Neural crest cell (in vitro differentiated cells): ENCODE data around the gene HMGXB4. TPM values are rescaled to one million over a fixed set of nuclear protein-coding genes. Genes with fewer than 3 reads are reported as not detected.

ENCODE experiments used
- DNase-seq: peaks from one replicate; pipeline ENCODE4 v3.0.0; 2021; ENCODE audit warnings: low read depth, mixed read lengths, low spot score
- H3K27ac Mint-ChIP-seq: one replicate; pipeline ENCODE4 v1.8.0; 2021; ENCODE audit warnings: mild to moderate bottlenecking, mixed read lengths; ENCODE audit not compliant: unreplicated experiment
- H3K27me3 Mint-ChIP-seq: 2 replicates; pipeline ENCODE4 v1.8.0; 2021; ENCODE audit warnings: low read depth, mild to moderate bottlenecking, mixed read lengths
- H3K36me3 Mint-ChIP-seq: 2 replicates; pipeline ENCODE4 v1.8.0; 2021; ENCODE audit warnings: low read depth, mild to moderate bottlenecking, mixed read lengths
- H3K4me1 Mint-ChIP-seq: 2 replicates; pipeline ENCODE4 v1.8.0; 2021; ENCODE audit warnings: mixed read lengths
- H3K4me3 Mint-ChIP-seq: one replicate; pipeline ENCODE4 v1.8.0; 2021; ENCODE audit warnings: mild to moderate bottlenecking, mixed read lengths
- H3K9me3 Mint-ChIP-seq: 2 replicates; pipeline ENCODE4 v1.8.0; 2021; ENCODE audit warnings: mixed read lengths
- long read RNA-seq: library from polyadenylated mRNA; unstranded; transcript quantifications from one replicate; pipeline ENCODE4 v2.0.0, GENCODE V29; 2020
- total RNA-seq: library from RNA; stranded (reverse); gene quantifications from 2 replicates; pipeline ENCODE4 v1.2.1, GENCODE V29; 2021
- TF ChIP-seq, protein P1 (sequence below): fragments of 200-600 bp; sonication (generic); conservative IDR thresholded peaks from 2 replicates; pipeline ENCODE4 v1.5.0; 2021; ENCODE audit warnings: antibody characterized with exemption, mild to moderate bottlenecking

Gene HMGXB4, protein sequence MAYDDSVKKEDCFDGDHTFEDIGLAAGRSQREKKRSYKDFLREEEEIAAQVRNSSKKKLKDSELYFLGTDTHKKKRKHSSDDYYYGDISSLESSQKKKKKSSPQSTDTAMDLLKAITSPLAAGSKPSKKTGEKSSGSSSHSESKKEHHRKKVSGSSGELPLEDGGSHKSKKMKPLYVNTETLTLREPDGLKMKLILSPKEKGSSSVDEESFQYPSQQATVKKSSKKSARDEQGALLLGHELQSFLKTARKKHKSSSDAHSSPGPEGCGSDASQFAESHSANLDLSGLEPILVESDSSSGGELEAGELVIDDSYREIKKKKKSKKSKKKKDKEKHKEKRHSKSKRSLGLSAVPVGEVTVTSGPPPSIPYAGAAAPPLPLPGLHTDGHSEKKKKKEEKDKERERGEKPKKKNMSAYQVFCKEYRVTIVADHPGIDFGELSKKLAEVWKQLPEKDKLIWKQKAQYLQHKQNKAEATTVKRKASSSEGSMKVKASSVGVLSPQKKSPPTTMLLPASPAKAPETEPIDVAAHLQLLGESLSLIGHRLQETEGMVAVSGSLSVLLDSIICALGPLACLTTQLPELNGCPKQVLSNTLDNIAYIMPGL
- 44.6 and 44.7 TPM in 2 replicates for total RNA-seq
- long read RNA-seq, transcript HMGXB4-203 (4 exons, 1,257 nt), result major isoform, 9 of 50 reads
- long read RNA-seq, transcript HMGXB4-204 (5 exons, 1,325 nt), result minor isoform, 6 of 50 reads
- long read RNA-seq, partial matches to known transcripts, result 32 of 50 reads
- long read RNA-seq, other reads (novel, unspliced or antisense), result 3 of 50 reads

DNA sequence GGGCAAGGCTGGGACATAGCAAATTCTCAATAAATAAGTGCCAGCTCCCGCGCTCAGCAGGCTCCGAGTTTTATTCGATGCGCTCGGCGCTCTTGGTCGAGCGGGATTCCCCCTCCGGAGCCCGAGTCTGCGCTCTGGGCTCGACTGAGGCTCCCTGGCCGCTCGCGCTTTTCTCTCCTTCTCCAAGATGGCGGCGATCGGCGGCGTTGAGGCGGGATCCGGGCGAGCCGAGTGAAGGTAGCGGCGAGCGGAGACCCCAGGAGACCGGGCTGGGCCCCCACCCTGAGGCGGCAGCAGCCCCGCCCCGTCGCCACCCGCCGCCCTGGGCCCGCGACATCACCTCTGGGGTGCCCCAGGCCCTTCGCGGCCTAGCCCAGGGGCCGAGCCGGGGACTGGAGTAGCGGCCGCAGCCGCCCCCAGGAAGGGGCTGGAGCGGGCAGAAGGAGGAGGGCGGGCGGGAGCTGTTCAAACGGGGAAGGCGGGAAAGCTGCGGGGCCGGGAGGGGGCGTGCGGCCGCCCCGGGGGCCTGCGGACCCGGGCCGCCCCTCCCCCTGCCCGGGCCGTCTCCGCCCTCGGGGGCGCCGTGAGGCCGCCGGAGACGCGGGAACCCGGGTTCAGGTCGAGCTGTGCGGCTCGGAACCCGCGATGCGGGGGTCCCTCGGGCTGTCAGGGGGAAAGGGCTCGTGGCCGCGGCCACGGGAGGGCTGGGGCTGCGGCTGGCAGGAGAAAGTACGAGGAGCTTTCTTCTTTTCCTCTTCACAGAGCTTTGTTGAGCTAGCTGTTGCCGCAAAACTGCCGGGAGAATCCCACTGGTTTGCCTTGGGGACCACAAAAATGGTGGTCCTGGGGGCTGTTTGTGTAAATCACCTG lies at the start of gene HMGXB4:
Gene HMGXB4 (plus strand): TSS at position 173 of the 870 bp plus-strand sequence. CDS start 4,898 bp downstream, outside the sequence.
- peak within 1 kb of the TSS; percentile 96 for H3K4me3 Mint-ChIP-seq
- H3K27me3 Mint-ChIP-seq, result no peaks in the 10 kb centered on the region
- TF ChIP-seq, protein P1, sequence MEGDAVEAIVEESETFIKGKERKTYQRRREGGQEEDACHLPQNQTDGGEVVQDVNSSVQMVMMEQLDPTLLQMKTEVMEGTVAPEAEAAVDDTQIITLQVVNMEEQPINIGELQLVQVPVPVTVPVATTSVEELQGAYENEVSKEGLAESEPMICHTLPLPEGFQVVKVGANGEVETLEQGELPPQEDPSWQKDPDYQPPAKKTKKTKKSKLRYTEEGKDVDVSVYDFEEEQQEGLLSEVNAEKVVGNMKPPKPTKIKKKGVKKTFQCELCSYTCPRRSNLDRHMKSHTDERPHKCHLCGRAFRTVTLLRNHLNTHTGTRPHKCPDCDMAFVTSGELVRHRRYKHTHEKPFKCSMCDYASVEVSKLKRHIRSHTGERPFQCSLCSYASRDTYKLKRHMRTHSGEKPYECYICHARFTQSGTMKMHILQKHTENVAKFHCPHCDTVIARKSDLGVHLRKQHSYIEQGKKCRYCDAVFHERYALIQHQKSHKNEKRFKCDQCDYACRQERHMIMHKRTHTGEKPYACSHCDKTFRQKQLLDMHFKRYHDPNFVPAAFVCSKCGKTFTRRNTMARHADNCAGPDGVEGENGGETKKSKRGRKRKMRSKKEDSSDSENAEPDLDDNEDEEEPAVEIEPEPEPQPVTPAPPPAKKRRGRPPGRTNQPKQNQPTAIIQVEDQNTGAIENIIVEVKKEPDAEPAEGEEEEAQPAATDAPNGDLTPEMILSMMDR, result peak; percentile 42
- peak within 1 kb of the TSS; percentile 99 for H3K27ac Mint-ChIP-seq
- peak; percentile 76 for DNase-seq
- H3K4me1 Mint-ChIP-seq, result peaks cover 33% of the 10 kb centered on the region
- H3K9me3 Mint-ChIP-seq, result no peaks in the 10 kb centered on the region
- peaks cover 10% of the 10 kb centered on the region for H3K36me3 Mint-ChIP-seq

DNA sequence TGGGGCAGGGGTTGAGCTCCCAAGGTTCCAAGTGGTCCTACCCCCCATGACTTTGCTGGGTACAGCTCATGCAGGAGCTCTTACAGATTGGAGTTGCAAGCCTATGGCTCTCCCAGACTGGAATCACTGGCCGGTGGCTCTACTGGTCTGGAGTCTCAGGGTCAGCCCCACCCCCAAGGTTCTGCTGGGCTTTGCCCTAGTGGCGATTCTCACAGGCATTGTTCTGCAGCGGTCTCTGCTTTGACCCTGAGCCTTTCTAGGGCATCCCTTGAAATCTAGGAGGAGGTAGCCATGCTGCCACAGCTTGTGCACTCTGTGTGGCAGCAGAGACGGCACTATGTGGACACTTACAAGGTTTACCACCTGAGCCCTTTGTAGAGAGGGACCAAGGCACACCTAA lies 49.3 kb upstream of the HMGXB4 start:
- Mint-ChIP-seq H3K27me3 (peaks cover 17% of the 10 kb centered on the region), H3K4me1 (peaks cover 6% of the 10 kb centered on the region), H3K9me3 (no peaks in the 10 kb centered on the region), H3K36me3 (no peaks in the 10 kb centered on the region), H3K4me3 (no peak overlapping the region), H3K27ac (no peak overlapping the region)
- TF ChIP-seq, protein P1, result no peak
- DNase-seq, result no peak

DNA sequence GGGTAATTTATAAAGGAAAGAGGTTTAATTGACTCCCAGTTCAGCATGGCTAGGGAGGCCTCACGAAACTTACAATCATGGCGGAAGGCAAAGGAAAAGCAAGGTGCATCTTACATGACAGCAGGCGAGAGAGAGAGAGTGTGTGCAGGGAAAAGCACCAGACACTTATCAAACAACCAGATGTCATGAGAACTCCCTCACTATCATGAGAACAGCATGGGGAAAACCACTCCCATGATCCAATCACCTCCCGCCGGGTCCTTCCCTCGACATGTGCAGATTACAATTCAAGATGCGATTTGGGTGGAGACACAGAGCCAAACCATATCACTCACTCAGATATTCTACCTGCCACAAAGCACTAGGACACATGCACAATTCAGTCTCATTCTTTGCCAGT lies 48.1 kb upstream of the HMGXB4 start:
- Mint-ChIP-seq H3K4me3 (no peak overlapping the region), H3K27me3 (peaks cover 19% of the 10 kb centered on the region), H3K9me3 (no peaks in the 10 kb centered on the region), H3K4me1 (peaks cover 6% of the 10 kb centered on the region), H3K36me3 (no peaks in the 10 kb centered on the region), H3K27ac (no peak overlapping the region)
- TF ChIP-seq, protein P1, result no peak
- no peak for DNase-seq

DNA sequence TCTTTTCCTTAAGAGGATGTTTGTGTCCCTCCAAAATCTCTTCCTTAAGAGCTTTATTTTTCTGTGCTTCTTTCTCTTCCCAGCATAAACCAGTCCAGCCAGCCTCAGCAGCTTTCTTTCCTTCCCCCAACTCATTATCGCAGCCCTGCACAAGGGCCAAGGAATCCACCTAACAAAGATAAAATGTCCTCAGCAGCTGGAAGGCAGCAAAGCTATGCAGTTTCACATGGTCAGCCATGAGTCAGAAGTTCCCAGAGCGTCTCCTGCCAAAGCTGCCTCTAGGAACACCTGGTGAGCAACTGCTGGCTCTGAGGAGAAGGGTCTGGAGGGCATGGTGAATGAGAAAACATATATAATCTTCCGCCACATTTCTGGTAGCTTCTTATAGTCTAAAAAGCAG lies 45.3 kb upstream of the HMGXB4 start:
- Mint-ChIP-seq H3K9me3 (no peaks in the 10 kb centered on the region), H3K4me3 (no peak overlapping the region), H3K4me1 (no peaks in the 10 kb centered on the region), H3K27me3 (peaks cover 19% of the 10 kb centered on the region), H3K36me3 (no peaks in the 10 kb centered on the region), H3K27ac (no peak overlapping the region)
- no peak for DNase-seq
- TF ChIP-seq, protein P1, result no peak

DNA sequence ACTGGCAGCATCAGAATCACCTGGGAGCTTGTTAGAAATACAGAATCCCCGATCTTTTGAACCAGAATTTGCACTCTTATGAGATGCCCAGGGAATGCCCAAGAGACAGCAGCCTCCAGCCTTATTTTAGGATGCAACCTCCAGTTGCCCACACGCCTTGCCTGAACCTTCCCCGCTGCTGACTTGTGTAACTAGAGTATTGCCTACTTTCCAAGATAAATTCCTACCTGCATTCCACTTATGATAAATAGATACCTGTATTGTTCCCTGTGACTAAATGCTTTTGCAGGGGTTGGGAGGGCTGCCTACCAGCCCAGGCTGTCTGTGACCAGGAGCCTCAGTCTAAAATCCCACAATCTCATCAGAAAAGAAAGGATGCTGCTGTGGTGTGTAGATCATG lies 44.3 kb upstream of the HMGXB4 start:
- no peak overlapping the region for H3K4me3 Mint-ChIP-seq
- H3K36me3 Mint-ChIP-seq, result no peaks in the 10 kb centered on the region
- no peak for DNase-seq

More for the DNA sequence above, 44.3 kb upstream of the HMGXB4 start:
- Mint-ChIP-seq H3K4me1 (no peaks in the 10 kb centered on the region), H3K9me3 (no peaks in the 10 kb centered on the region), H3K27me3 (peaks cover 19% of the 10 kb centered on the region), H3K27ac (no peak overlapping the region)
- TF ChIP-seq, protein P1, result no peak
